Mucosa of descending colon (tissue), 3 donors: ENCODE measurements around the gene HIPK2. TPM values are rescaled to one million over a fixed set of nuclear protein-coding genes. Genes with fewer than 3 reads are reported as not detected.

Source experiments
- ATAC-seq: fragments of 200-7000 bp; cut with Tn5 transposase; one replicate; pipeline ENCODE4 v1.9.1; 2020; ENCODE audit warnings: mild to moderate bottlenecking, moderate library complexity
- DNase-seq, 3 donors: peaks; one replicate each; pipeline ENCODE4 v3.0.0-alpha.2; 2020
- H3K36me3 ChIP-seq: fragments of 200-600 bp; one replicate; pipeline ENCODE4 v1.8.0; 2021; ENCODE audit warnings: low read depth, mild to moderate bottlenecking
- H3K4me1 ChIP-seq: fragments of 200-600 bp; one replicate; pipeline ENCODE4 v1.8.0; 2021; ENCODE audit warnings: low read depth, mild to moderate bottlenecking
- H3K4me3 ChIP-seq: fragments of 200-600 bp; one replicate; pipeline ENCODE4 v1.8.0; 2021; ENCODE audit warnings: mild to moderate bottlenecking
- H3K9me3 ChIP-seq: fragments of 200-600 bp; one replicate; pipeline ENCODE4 v1.8.0; 2021; ENCODE audit warnings: mild to moderate bottlenecking
- CTCF ChIP-seq: fragments of 200-600 bp; IDR thresholded peaks from one replicate; pipeline ENCODE4 v1.8.0; 2022; ENCODE audit warnings: antibody characterized with exemption, mild to moderate bottlenecking
- intact Hi-C, 2 donors: fragments of 100-400 bp; cut with DNase I in 1 of 2; cut with micrococcal nuclease in 1 of 2; formaldehyde crosslinking; loops; one replicate each; pipeline versions ENCODE4 v1.11.0 to v1.11.1; 2022; cut with DNase I, micrococcal nuclease
- total RNA-seq, 3 donors: library from RNA; stranded (reverse); fragmentation: NEBNext Ultra II Directional in 2 of 3; extraction: Animal tissue kit (Norgen Biotek cat#: 25700) in 2 of 3; gene quantifications; one replicate each; pipeline versions ENCODE4 v1.2.1 to v1.2.4, GENCODE V29; 2021 to 2023
- donor health status: DM: no; HTN: no; CAD: no; lungs with moderate emphysema.
- donor health status: DM: no; HTN: no; CAD: no.
- donor health status: DM: no; HTN: yes; CAD: no.

HIPK2 gene
- total RNA-seq, 3 donors from 2014 or later = 29.9 to 63.6 (median 39.9) TPM

- ATAC-seq = no peak
- Histone ChIP-seq H3K4me3 (no peak overlapping the region), H3K4me1 (no peaks in the 10 kb centered on the region), H3K9me3 (no peaks in the 10 kb centered on the region), H3K36me3 (no peaks in the 10 kb centered on the region)
- no peak for DNase-seq
- intact Hi-C loops = no loop called here
- TF ChIP-seq CTCF = no peak
These were observed 233.8 kb downstream of the HIPK2 start for GRCh38 chr7:139543801-139544603.

- DNase-seq (no peak), ATAC-seq (no peak)
- Histone ChIP-seq H3K4me3 (no peak overlapping the region), H3K9me3 (no peaks in the 10 kb centered on the region), H3K4me1 (no peaks in the 10 kb centered on the region), H3K36me3 (no peaks in the 10 kb centered on the region)
- TF ChIP-seq CTCF = no peak
- intact Hi-C loops = no loop called here
These were observed 235.3 kb downstream of the HIPK2 start for GRCh38 chr7:139542308-139543151.

GRCh38 chr7:139541600-139542307 is 236.0 kb downstream of the HIPK2 start:
- no peaks in the 10 kb centered on the region for H3K9me3 ChIP-seq
- DNase-seq (no peak), ATAC-seq (no peak)
- H3K4me1 ChIP-seq = no peaks in the 10 kb centered on the region
- H3K36me3 ChIP-seq = no peaks in the 10 kb centered on the region
- no peak for TF ChIP-seq CTCF
- intact Hi-C loops = no loop called here
- H3K4me3 ChIP-seq = no peak overlapping the region

- DNase-seq (no peak), ATAC-seq (peak; percentile 46)
- intact Hi-C loops = no loop called here
- Histone ChIP-seq H3K4me3 (no peak overlapping the region), H3K36me3 (no peaks in the 10 kb centered on the region), H3K9me3 (no peaks in the 10 kb centered on the region), H3K4me1 (no peaks in the 10 kb centered on the region)
- TF ChIP-seq CTCF = no peak
These were observed 237.6 kb downstream of the HIPK2 start for GRCh38 chr7:139540203-139540602.

GRCh38 chr7:139538881-139539635 is 238.7 kb downstream of the HIPK2 start:
- no peak for TF ChIP-seq CTCF
- Histone ChIP-seq H3K4me3 (no peak overlapping the region), H3K9me3 (no peaks in the 10 kb centered on the region), H3K4me1 (no peaks in the 10 kb centered on the region), H3K36me3 (no peaks in the 10 kb centered on the region)
- intact Hi-C loops = no loop called here
- ATAC-seq (no peak), DNase-seq (no peak)
